Immature natural killer cell (primary cell): Measurements from ENCODE around the gene PLEKHJ1. TPM values are rescaled to one million over a fixed set of nuclear protein-coding genes. Genes with fewer than 3 reads are reported as not detected.

Experiments
- DNase-seq, 3 donors: peaks; one replicate each; pipeline ENCODE4 v3.0.0; 2022; ENCODE audit warnings: mixed read lengths in 1 of 3
- H3K27ac Mint-ChIP-seq, 6 donors: one replicate each; pipeline ENCODE4 v1.8.0; 2020; ENCODE audit warnings: mixed read lengths in 6 of 6, mild to moderate bottlenecking in 5 of 6, inconsistent platforms in 4 of 6, moderate library complexity in 3 of 6
- H3K27me3 Mint-ChIP-seq, 3 donors: one replicate each; pipeline ENCODE4 v1.8.0; 2020 to 2021; ENCODE audit warnings: low read depth in 3 of 3, mild to moderate bottlenecking in 3 of 3, mixed read lengths in 3 of 3, moderate library complexity in 3 of 3, inconsistent platforms in 1 of 3
- H3K36me3 Mint-ChIP-seq, 3 donors: one replicate each; pipeline ENCODE4 v1.8.0; 2020; ENCODE audit warnings: mixed read lengths in 3 of 3, inconsistent platforms in 2 of 3, mild to moderate bottlenecking in 2 of 3
- H3K4me1 Mint-ChIP-seq, 2 donors: one replicate each; pipeline ENCODE4 v1.8.0; 2020; ENCODE audit warnings: inconsistent platforms in 2 of 2, mild to moderate bottlenecking in 2 of 2, mixed read lengths in 2 of 2, moderate library complexity in 1 of 2
- H3K4me3 Mint-ChIP-seq, 5 donors: one replicate each; pipeline ENCODE4 v1.8.0; 2020; ENCODE audit warnings: mild to moderate bottlenecking in 5 of 5, mixed read lengths in 5 of 5, inconsistent platforms in 3 of 5, moderate library complexity in 3 of 5
- H3K9me3 Mint-ChIP-seq, 6 donors: one replicate each; pipeline ENCODE4 v1.8.0; 2020; ENCODE audit warnings: mild to moderate bottlenecking in 6 of 6, mixed read lengths in 6 of 6, inconsistent platforms in 4 of 6, moderate library complexity in 3 of 6
- polyA plus RNA-seq, 3 donors: library from polyadenylated mRNA; unstranded; fragments of 300-500 nt; fragmentation: Illumina TruSeq; gene quantifications; one replicate each; pipeline ENCODE4 v1.2.3, GENCODE V29; 2021

Gene PLEKHJ1
- polyA plus RNA-seq, 3 donors from 2014 or later: 115 to 148 (median 117) TPM

GRCh38 chr19:2194513-2195078, 41.5 kb downstream of the PLEKHJ1 start:
- H3K4me3 Mint-ChIP-seq: no peak overlapping the region
- H3K27ac Mint-ChIP-seq: no peak overlapping the region
- H3K36me3 Mint-ChIP-seq: peaks cover 0 to 7% (median 0%) of the 10 kb centered on the region in 3 donors
- DNase-seq: no peak
- H3K9me3 Mint-ChIP-seq: no peaks in the 10 kb centered on the region
- peaks cover 0 to 11% (median 0%) of the 10 kb centered on the region in 3 donors for H3K27me3 Mint-ChIP-seq
- peaks cover 12 to 13% of the 10 kb centered on the region in 2 donors for H3K4me1 Mint-ChIP-seq

GRCh38 chr19:2193807-2194206, 42.3 kb downstream of the PLEKHJ1 start:
- no peak overlapping the region for H3K4me3 Mint-ChIP-seq
- H3K36me3 Mint-ChIP-seq: peaks cover 0 to 7% (median 0%) of the 10 kb centered on the region in 3 donors
- no peak overlapping the region for H3K27ac Mint-ChIP-seq
- no peak for DNase-seq
- H3K4me1 Mint-ChIP-seq: peaks cover 9 to 13% of the 10 kb centered on the region in 2 donors
- no peaks in the 10 kb centered on the region for H3K9me3 Mint-ChIP-seq
- H3K27me3 Mint-ChIP-seq: peaks cover 0 to 10% (median 0%) of the 10 kb centered on the region in 3 donors

- DNase-seq: no peak
- peak overlapping the region in 1 of 6 donors; percentile 28 for H3K27ac Mint-ChIP-seq
- peaks cover 0 to 7% (median 0%) of the 10 kb centered on the region in 3 donors for H3K36me3 Mint-ChIP-seq
- no peaks in the 10 kb centered on the region for H3K9me3 Mint-ChIP-seq
- H3K27me3 Mint-ChIP-seq: peaks cover 0 to 9% (median 0%) of the 10 kb centered on the region in 3 donors
- no peak overlapping the region for H3K4me3 Mint-ChIP-seq
- H3K4me1 Mint-ChIP-seq: peaks cover 5 to 7% of the 10 kb centered on the region in 2 donors
Observed at GRCh38 chr19:2192862-2193261, 43.3 kb downstream of the PLEKHJ1 start.

DNA sequence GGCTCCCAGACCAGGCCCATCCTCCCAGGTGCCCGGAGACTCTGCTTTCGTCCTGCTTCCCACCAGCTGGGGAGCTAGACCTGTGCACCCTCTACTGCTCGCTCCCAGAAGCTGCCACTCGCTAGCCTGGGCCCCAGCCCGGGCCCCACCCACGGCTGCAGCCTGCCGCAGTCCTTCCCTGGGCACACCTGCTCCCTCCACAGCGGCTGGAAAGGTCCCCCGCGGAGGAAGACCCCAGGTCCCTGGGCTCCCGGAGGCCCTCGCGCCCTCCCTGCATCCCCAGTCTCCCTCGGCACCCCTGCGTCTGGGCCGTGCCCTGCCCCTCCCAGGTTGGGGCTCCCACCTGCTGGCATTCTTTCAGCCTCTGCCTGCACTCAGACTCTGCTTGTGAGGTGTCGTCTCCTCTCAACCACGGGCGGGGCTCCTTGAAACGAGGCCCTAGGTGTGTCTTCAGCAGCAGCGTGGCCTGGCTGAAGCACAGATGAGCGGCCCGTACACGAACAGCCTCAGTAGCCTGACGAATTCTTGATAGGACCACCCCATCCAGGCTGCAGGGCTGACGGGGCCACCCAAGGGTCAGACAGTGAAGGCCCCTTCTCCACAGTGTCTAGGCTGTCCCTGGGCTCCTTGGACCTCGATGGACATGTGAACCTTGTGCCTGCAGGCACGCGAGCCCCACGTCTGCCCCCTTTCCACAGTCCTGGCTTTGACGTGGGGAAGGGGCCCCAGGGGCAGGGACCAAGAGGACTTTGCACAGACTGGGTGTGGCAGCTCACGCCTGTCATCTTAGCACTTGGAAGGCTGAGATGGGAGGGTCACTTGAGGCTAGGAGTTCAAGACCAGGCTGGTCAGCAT, 44.4 kb downstream of the PLEKHJ1 start:
- Mint-ChIP-seq H3K9me3 (no peaks in the 10 kb centered on the region), H3K4me1 (peaks cover 5 to 7% of the 10 kb centered on the region in 2 donors), H3K27ac (no peak overlapping the region), H3K27me3 (peaks cover 0 to 9% (median 0%) of the 10 kb centered on the region in 3 donors), H3K4me3 (no peak overlapping the region), H3K36me3 (peaks cover 0 to 7% (median 0%) of the 10 kb centered on the region in 3 donors)
- DNase-seq: no peak

GRCh38 chr19:2190848-2191455, 45.2 kb downstream of the PLEKHJ1 start:
- Mint-ChIP-seq H3K4me1 (peaks cover 5 to 7% of the 10 kb centered on the region in 2 donors), H3K9me3 (no peaks in the 10 kb centered on the region), H3K27me3 (peaks cover 0 to 5% (median 0%) of the 10 kb centered on the region in 3 donors)

DNA sequence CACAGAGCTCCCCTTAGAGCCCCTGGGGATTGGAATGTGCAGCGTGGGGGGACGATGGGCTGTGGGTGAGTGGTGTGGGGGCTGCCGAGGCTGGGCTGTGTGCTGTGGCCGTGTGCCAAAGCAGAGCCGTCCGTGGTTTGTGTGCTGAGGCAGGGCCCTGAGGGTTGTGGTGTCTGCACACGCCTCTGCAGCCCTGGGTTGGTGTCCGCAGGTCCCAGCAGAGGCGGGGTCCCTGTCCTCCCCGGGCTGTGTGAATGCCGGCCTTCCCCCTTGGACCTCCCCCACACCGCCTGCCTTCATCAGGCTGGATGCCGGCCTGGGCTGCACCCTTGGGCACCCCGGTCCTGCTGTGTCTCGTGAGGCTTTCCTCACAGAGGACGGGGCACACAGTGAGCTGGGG, 46.2 kb downstream of the PLEKHJ1 start:
- Mint-ChIP-seq H3K36me3 (peaks cover 0 to 10% (median 0%) of the 10 kb centered on the region in 3 donors), H3K27ac (no peak overlapping the region), H3K9me3 (no peaks in the 10 kb centered on the region), H3K4me1 (peaks cover 9 to 12% of the 10 kb centered on the region in 2 donors), H3K4me3 (no peak overlapping the region), H3K27me3 (peaks cover 0 to 5% (median 4%) of the 10 kb centered on the region in 3 donors)
- DNase-seq: no peak

More at GRCh38 chr19:2190848-2191455, 45.2 kb downstream of the PLEKHJ1 start:
- no peak overlapping the region for H3K4me3 Mint-ChIP-seq
- no peak overlapping the region for H3K27ac Mint-ChIP-seq
- DNase-seq: no peak
- peaks cover 0 to 7% (median 0%) of the 10 kb centered on the region in 3 donors for H3K36me3 Mint-ChIP-seq

DNA sequence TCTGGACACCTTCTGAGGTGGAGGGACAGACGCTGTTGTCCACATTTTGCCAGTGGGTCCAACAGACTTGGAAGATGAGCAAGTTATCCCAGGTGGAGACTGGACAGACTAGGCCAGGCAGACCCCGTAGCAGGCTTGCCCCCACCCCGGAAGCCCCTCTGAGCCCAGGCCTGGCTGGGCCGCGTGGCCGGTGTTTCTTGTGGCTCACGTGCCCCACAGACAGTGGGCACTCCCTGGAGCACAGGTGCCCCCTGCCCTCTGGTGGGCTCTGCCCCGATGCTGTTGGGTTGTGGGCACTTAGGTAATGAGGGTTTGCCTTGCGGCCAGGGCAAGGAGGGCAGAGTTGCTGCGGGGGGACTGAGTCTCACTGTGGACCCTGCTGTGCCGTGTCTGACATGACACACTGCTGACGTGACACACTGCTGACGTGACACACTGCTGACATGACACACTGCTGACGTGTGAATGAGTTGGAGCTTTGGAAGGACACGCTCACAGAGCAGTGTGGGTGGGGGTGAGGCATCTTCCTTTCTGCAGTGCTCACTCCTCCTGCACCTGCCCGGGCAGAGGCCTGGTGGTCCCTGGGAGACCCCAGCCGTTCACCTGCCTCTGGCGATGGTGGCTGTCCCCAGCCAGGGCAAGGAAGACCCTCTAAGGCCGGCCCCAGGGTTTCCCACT, 47.3 kb downstream of the PLEKHJ1 start:
- Mint-ChIP-seq H3K4me3 (no peak overlapping the region), H3K27me3 (peaks cover 0 to 6% (median 5%) of the 10 kb centered on the region in 3 donors), H3K9me3 (no peaks in the 10 kb centered on the region), H3K27ac (peak overlapping the region in 1 of 6 donors; percentile 22), H3K36me3 (peaks cover 0 to 13% (median 0%) of the 10 kb centered on the region in 3 donors), H3K4me1 (peaks cover 15 to 21% of the 10 kb centered on the region in 2 donors)
- DNase-seq: no peak

DNA sequence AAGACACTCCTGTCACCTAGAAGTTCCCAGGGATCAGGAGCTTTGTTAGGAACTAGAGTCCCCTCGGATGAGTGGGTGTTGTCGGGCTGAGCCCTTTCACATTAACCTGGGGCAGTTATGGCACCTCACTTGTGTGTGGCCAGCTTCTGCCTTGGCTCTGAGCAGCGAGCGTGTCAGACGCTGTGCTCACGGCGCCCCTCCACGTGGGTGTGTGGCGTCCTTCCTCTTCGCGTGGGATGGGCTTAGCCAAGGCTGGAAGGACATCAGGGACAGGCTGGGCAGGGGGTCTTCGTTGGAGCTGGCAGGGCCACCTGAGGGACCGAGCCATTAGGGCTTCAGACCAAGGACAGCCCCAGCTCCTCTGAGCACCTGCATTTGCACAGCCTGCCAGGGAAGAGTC, 49.0 kb downstream of the PLEKHJ1 start:
- DNase-seq: no peak
- Mint-ChIP-seq H3K9me3 (no peaks in the 10 kb centered on the region), H3K36me3 (peaks cover 0 to 6% (median 0%) of the 10 kb centered on the region in 3 donors), H3K4me1 (peaks cover 27 to 33% of the 10 kb centered on the region in 2 donors), H3K27me3 (peaks cover 0 to 7% (median 0%) of the 10 kb centered on the region in 3 donors), H3K27ac (no peak overlapping the region), H3K4me3 (no peak overlapping the region)

GRCh38 chr19:2186071-2186846, 49.9 kb downstream of the PLEKHJ1 start:
- H3K4me3 Mint-ChIP-seq: no peak overlapping the region
- DNase-seq: no peak
- H3K36me3 Mint-ChIP-seq: peaks cover 0 to 6% (median 0%) of the 10 kb centered on the region in 3 donors
- H3K27ac Mint-ChIP-seq: peak overlapping the region in 1 of 6 donors; percentile 46
- peaks cover 26 to 33% of the 10 kb centered on the region in 2 donors for H3K4me1 Mint-ChIP-seq
- no peaks in the 10 kb centered on the region for H3K9me3 Mint-ChIP-seq
- H3K27me3 Mint-ChIP-seq: peaks cover 0 to 7% (median 1%) of the 10 kb centered on the region in 3 donors

DNA sequence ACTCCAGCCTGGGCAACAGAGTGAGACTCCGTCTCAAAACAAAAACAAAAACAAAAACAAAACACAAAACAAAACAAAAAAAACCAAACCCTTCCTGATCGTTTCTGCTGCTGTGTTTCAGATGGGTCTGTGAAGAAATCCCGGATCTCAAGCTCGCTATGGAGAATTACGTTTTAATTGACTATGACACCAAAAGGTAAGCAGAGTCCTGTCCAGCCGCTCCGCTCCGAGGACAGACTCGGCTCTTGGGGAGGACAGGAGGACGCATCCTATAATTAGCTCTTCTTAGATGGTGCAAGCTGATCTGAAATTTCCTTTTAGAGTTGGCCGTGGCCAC, 50.4 kb downstream of the PLEKHJ1 start:
- no peaks in the 10 kb centered on the region for H3K9me3 Mint-ChIP-seq
- peaks cover 0 to 7% (median 1%) of the 10 kb centered on the region in 3 donors for H3K27me3 Mint-ChIP-seq
- H3K4me3 Mint-ChIP-seq: no peak overlapping the region
- H3K4me1 Mint-ChIP-seq: peaks cover 26 to 33% of the 10 kb centered on the region in 2 donors
- peak overlapping the region in 1 of 6 donors; percentile 54 for H3K27ac Mint-ChIP-seq
- DNase-seq: no peak
- H3K36me3 Mint-ChIP-seq: peaks cover 0 to 6% (median 0%) of the 10 kb centered on the region in 3 donors

- Mint-ChIP-seq H3K4me3 (no peak overlapping the region), H3K27me3 (peaks cover 1 to 7% (median 2%) of the 10 kb centered on the region in 3 donors), H3K27ac (peak overlapping the region in 3 of 6 donors; percentile 44 to 66 (median 46)), H3K9me3 (no peaks in the 10 kb centered on the region), H3K36me3 (peaks cover 0 to 6% (median 0%) of the 10 kb centered on the region in 3 donors), H3K4me1 (peaks cover 33 to 42% of the 10 kb centered on the region in 2 donors)
- no peak for DNase-seq
Observed at GRCh38 chr19:2184422-2184975, 51.6 kb downstream of the PLEKHJ1 start.
